Measurements from ENCODE around the gene RAB1B. TPM values are rescaled to one million over a fixed set of nuclear protein-coding genes. Genes with fewer than 3 reads are reported as not detected.

RAB1B gene
- 77.8 and 196 TPM in 2 replicates for total RNA-seq

DNA sequence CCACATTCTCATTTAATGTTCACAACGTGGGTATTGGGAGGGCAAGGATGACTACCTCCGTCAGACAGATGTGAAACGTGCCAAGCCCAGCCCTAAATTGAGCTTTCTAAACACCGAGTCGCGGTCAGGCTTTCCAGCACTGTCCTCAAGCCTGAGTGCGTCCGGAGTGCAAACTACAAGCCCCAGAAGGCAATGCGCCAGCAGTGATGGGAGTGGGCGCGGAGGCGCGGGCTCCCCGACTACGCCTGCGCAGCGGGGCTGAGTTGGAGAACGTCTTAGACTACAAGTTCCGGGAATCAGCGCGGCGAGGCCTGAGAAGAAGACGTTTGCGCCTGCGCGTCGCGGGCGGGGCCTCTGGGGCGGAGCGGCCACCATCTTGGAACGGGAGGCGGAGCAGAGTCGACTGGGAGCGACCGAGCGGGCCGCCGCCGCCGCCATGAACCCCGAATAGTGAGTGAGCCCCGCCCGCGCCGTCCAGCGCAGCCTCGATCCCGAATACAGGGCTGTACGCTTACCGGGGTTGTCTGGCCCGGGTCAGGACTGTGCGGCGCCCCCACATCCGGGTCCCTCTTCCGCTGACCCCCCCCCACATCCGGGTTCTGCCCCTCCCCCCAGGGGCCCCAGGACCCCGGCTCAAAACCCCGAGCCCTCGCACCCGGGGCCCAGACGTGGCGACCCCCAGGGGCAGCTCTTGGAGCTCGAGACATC is at the start of gene RAB1B:
Gene RAB1B, plus strand, starts transcription at position 396 of the 708 bp plus-strand sequence. Its CDS starts 41 bp downstream, at position 437.
- DNase-seq = peak; percentile 100

DNA sequence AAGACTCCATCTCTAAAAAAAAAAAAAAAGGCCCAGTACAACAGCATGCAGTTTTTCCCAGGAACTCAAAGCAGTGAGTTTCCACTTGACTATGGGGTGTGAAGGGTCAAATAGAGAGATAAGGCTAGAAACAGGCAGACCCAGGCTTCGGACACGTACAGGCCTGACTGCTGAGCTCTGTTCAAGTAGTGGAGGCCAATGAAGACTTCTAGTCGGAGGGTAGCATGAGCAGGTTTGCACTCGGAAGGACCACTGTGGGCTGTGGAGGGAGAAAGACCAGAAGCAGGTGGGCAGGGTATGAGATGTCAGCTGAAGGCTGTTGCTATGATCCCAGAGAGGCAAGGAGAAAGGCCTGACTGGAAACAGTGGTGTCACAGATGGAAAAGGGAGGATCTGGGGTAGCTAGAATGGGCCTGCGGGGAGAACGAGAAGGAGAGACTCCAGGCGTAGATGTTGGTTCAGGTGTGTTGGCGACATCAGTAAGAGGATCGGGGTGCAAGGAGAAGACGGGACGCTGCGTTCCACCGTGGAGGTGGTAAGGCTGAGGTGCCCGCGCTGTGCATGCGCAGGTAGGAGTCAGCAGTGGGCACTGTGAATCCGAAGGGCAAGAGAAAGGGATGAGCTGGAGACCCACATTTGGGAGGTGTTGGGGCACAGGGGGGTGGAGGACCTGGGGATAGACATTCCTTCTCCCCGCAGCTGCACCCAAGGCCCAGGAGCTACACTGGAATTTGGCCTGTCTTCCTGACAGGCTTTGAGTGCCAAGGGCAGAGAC is 49.4 kb upstream of the RAB1B start:
- DNase-seq = no peak

DNA sequence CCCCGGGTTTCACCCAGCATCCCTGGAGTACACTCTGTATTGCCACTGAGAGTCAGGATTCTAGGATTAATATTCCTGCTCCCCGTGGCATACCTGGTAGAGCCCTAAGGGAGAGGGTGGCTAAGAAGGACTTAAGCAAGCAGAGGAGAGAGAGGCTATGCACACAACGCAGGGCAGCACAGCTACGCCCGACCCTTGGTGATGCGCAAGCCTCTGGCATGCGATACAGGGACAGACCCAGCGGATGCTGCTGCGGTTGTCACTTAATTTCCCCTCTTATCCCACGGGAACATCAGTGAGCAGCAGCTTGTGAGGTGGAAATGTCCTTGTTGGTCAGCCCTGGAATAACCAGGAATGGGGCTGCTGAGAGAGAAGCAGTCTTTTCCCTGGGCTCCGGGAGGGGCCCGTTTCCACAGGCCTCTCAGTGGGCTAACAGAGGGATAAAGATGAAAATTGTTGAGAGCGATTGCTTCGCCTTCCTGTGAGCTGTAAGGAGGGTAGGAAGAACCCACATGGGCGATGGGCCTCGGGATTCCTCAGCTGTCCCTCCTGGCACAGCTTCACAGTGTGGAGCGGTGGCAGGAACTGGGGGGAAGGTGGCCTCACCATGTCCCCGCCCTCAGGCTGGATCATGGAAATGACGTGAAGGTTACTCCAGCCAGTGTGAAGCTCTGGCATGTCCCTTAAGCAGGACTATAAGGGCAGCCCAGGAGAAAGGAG is 48.4 kb upstream of the RAB1B start:
- no peak for DNase-seq

DNA sequence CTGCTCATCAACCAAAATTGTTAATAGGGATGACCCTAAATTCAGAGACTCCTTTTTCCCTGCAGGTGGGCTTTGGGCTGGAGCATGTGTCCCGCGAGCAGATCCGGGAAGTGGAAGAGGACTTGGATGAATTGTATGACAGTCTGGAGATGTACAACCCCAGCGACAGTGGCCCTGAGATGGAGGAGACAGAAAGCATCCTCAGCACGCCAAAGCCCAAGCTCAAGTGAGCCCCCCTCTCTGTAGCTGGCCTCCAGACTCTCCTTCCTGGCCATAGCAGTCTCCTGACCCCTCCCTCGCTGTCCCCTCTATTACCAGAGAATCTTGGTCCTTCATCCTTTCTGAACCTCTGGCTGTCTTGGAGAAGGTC is 47.9 kb upstream of the RAB1B start:
- DNase-seq = no peak

DNA sequence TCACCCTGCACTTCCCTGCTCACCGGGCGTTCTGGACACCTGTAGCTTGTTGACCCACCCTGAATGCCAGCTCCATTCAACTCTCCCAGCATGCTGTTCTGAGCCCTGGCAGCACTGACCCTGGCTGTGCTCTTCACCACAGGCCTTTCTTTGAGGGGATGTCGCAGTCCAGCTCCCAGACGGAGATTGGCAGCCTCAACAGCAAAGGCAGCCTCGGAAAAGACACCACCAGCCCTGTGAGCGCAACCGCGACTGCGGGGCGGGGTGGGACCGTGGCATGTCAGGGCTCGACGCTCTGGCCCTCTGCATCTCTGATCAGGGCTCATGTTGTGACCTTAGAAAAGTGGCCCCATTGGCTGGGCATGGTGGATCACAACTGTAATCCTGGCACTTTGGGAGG is 47.4 kb upstream of the RAB1B start:
- no peak for DNase-seq

DNA sequence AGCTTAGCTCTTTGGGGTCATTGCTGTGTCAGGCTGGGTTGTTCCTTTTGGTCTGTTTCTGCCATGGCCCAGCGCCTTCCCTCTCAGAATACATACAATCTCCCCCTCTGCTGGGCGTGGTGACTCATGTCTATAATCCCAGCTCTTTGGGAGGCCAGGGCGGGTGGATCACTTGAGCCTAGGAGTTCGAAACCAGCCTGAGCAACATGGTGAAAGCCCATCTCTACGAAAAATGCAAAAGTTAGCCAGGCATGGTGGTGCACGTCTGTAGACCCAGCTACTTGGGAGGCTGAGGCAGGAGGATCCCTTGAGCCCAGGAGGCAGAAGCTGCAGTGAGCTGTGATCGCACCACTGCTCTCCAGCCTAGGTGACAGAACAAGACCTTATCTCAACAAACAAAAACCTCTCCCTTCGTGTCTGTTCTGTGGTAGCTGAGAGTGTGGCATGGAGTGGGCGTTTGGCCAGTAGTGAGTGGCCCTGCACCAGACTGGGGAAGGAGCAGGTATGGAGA is 46.7 kb upstream of the RAB1B start:
- no peak for DNase-seq

DNA sequence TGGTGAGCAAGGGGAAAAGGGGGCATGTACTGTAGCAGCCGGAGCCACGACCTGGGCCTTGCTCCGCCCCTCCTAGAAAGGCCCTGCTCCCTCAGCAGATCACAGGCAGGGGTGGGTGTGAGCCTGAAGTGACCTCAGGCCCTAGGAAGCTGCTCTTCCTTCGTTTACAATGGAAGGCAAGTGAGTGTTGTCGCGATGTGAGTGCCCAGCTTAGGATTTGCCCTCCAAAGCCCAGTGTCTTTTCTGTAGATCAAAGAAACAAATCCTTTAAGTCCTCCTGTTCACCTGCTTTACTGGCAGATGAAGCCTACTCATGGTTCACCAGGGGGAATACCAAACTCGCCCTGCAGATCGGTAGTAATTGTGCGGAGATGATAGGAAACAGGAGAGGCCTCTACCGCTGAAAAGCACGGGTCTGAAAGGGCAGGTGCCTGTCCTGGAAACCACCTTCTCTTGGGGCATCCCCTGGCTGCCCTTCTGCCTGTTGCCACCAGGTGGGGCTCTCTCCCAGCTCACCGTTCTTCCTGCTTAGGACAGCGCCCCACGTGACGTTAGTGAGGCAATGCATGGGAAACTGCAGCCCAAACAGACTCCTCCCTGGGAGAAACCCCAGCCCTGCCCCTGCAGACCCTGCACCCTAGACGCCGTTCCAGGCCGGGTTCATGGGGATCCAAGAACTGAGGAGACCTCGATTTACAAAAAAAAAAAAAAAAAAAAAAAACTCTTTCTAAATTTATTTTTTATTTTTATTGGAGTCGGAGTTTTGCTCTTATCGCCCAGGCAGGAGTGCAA is 45.9 kb upstream of the RAB1B start:
- peak; percentile 96 for DNase-seq

DNA sequence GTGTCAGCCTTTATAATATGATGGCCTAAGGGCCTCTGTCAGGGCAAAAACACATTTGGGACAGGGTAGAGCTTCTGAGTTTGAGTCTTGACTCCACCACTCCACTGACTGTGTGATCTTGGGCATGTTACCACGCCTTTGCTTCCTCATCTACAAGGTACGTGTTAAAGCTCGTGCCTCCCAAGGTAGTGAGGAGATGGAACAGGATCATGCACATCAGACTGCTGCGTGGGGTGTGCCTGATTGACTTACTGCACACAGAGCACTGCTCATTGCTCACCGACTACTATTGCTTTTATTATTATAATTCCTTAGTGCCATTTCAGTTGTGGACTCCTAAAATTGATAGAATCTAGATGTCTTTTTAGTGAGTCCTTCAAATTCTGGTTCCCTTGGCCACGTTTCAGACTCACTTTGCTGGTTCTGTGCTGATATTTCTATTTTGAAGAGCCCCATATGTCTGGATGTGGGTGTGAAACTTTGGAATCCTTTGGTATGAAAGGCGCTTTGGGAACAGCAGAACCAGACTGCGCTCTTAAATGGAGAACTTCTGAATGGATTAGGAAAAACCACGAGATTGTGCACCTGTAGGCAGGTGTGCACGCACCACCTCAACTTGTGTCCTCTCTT is 44.1 kb upstream of the RAB1B start:
- DNase-seq = no peak

DNA sequence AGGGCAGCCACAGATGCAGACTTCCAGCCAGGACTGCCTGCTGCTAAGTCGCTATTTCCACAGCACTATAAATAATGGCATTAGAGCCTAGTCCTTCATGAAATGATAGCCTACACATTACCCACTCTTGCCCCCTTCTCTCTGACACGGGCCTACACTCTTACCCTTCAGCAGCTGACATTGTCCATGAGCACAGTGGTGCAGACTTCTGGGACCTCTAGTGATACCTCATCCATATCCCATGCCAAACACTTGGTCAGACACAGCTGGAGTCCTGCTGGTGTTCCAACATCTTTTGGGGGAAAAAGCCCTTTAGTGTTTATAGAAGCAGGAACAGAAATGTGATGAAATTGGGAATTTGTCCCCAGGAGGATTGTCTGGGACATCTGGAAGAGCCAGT is 43.4 kb upstream of the RAB1B start:
- DNase-seq = no peak

DNA sequence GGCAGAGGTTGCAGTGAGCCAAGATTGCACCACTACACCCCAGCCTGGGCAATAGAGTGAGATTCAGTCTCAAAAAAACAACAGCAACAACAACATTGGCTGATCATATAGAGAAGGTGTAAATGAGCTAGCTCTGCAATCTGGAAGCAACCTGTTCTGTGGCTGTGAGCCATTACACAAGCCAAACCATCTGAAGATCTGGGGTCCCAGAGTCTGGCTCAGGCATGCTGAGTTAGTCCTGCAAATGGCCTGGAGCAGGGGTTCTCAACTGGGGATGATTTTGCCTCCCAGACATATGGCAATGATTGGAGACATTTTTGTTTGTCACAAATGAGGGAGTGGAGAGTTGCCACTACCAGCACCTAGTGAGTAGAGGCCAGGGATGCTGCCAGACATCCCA is 42.3 kb upstream of the RAB1B start:
- DNase-seq = no peak

DNA sequence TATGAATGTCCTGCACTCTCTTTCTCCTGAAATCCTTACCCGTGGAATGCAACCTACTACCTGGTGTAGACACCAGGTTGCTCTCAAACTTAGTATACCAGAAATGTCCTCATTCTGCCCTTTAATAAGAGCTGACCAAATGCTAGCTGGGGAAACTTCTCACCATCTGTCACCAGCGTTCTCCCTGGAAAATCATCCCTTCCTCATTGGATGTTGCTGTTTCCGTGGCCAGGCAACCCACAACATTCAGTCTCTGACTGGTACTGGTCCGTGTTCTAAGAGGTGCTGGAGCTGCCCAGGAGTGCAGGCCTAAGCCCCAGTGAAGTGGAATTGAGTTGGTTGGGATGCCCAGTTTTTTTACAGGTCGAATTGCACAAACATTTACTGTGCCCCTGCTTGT is 40.7 kb upstream of the RAB1B start:
- no peak for DNase-seq

DNA sequence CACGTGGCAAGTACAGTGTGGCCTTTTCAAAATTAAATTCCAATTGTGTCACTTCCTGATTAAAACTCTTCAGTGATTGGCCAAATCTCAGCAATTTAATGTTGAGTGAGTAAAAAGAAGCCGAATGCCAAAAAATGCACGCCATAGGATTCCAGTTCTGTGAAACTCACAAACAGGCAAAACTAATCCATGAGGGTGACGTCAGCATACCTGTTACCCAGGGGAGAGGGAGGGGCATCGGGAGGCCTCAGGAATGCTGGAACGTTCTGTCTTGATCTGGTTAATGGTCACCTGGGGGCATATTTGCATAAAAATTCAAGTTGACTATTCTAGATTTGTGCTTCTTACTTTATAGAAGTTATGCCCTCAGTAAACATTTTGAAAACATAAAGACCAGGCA is 39.9 kb upstream of the RAB1B start:
- DNase-seq = no peak

DNA sequence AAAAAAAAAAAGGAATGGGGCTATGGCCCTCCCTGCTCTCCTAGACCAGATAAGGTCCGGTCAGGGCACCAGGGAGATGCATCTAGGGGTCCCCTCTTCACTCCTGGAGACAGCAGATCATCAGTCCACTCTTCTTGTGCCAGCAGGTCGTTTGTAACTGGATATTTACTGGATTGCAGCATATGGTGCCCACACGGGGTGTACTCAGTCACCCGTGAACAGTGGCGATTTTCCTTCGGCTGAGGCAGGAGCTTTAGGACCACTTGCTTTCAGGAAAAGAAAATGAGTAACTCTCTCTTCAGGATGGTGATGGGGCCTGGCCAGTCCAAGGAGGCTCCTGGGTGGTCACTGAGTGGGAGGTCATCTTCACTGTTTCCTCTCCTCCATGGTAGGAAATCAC is 38.3 kb upstream of the RAB1B start:
- no peak for DNase-seq

DNA sequence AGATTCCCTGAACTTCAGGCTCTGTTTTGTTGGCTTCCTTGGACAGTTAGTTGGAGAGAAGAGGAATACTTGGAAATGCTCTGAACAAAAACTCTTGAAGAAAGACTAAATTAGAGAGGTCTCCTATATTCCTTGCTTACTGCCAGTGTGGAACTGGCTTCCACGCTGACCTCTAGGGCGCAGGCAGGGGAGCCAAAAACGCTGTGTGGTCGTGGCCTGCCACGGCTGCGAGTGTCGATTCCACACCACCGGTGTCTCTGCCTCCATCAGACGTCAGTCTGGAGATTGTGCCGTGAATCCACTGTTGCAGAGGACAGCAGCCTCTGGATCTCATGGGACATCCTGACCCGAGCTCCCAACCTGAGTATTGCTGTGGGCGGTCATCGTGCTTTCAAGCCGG is 37.5 kb upstream of the RAB1B start:
- DNase-seq = no peak

DNA sequence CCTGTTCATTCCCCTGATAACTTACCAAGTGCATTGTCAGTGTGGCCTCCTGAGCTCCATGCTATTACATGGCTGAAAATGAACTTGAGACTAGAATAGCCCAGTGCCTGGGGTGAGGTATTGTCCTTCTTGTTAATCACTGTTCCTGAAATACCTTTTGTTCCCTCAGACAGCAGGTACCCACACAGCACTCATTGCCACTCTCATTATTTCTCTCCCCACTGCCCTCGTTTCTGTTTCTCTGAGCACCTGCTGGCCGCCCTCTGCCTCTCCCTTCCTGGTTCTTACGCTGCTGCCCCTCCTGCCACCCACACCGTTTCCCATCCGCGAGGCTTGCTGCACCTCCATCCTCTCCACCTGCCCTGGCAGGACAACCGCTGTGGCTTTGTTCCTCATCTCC is 36.9 kb upstream of the RAB1B start:
- no peak for DNase-seq

DNA sequence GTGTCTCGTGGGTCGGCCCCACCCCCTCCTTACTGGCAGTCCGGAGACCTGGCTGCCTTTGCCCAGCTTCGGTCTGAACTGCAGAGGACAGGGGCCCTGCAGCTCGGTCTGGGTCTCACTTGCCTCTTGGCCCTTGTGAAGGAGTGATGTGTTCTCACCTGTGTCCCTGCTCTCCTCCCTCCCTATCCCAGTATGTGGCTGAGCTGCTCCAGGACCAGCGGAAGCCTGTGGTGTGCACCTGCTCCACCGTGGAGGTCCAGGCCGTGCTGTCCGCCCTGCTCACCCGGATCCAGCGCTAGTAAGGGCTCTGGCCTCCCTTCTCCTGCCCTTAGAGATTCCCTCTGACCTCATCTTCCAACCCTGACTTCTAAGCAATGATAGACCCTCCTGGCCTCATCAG is 35.7 kb upstream of the RAB1B start:
- no peak for DNase-seq

DNA sequence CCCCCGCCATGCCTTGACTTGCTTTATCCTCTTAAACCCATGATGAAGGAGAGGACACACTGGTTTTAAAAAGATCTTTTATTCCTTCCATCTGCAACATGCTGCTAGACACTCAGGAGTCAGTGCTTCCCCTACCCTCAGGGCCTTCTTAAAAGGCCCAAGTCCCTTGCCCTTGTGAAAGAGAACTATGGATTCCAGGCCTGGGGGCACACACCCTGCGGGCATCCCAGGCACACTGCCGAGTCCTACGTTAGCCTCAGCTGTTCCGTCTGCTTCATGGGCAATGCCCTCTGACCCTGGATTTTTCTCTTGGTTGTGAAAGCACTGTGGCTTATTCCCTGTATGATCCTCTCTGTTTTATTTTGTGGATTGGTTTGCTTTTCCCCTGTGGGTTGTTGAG is 35.1 kb upstream of the RAB1B start:
- no peak for DNase-seq

DNA sequence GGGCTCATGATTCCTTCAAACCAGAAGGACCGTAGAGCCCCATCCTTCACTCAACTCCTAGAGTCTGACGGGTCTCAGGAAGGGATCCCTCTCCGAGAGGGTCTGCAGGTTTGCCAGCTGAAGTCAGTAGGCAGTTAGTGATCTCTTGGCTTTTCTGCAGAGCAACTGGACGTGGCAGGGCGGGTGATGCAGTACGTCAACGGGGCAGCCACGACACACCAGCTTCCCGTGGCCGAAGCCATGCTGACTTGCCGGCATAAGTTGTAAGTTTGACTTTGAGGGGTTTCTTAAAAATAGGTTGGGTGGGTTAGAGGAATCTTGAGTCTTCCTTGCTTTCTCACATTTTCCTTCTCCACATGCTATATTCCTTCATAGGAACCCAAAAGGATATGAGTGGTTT is 33.3 kb upstream of the RAB1B start:
- DNase-seq = no peak

DNA sequence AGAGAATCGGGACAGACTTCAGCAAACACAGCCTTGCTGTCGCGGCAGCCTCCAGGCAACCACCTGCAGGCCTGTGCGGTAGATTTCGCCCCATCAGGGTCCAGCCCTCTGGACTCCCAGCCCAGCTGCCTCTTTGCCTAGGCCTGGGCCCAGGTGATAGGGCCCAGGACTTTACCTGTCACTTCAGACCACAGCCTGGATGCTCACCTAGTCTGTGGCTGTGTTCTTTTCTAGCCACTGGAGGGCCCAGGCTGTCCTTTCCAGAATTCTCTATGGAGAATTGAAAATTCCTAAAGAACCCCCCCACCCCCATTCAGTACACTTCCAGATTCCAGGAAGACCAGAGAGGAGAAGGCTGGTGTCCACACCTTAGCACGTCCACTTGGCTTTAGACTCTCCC is 30.6 kb upstream of the RAB1B start:
- no peak for DNase-seq

DNA sequence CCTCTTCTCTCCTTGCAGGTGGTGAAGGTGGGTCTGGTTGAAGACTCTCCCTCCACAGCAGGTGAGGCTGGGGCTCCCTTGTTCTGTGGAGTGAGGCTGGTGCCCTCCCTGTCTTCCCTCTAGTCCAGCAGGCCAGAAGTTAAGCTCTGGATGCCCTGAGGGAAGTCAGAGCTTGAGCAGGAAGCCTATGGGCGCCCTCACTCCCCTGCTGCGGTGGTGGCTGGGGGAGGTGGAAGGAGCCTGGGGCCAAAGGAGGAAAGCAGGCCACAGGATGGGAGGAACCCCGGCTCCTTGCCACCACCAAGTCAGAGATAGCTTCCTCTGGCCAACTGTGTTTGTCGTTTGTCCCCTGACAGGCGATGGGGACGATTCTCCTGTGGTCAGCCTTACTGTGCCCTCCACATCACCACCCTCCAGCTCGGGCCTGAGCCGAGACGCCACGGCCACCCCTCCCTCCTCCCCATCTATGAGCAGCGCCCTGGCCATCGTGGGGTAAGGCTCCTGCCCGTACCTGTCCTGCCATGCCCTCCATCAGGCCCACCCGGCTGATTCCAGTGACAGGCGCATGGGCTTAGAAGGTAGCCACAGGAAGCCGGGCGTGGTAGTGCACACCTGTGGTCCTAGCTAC is 29.5 kb upstream of the RAB1B start:
- DNase-seq = no peak

DNA sequence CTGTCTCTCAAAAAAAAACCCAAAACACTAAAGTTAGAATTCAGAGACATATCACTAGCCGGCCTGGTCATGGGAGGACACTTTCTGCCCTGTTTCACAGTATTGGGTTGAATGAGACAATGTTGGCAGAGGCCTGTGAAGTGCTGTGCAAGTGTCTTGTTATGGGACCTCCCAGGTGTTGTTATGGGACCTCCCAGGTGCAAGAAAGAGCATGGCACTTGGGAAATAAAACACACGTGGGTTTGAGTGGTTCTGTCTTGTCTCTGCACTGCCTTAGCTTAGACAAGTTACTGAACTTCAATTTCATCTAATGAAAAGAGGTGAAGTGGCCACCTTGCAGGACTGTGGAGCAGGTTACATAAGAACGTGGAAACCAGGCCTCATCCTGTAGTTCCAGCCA is 28.9 kb upstream of the RAB1B start:
- DNase-seq = no peak
